Cardiac septum (tissue), 1 donor: Measurements from ENCODE around the gene TLR3. TPM values are rescaled to one million over a fixed set of nuclear protein-coding genes. Genes with fewer than 3 reads are reported as not detected.

Experiments
- DNase-seq: peaks from one replicate; pipeline ENCODE4 v3.0.0-alpha.2; 2020; ENCODE audit warnings: low spot score
- intact Hi-C: fragments of 100-400 bp; cut with DNase I; formaldehyde crosslinking; loops from one replicate; pipeline ENCODE4 v1.14.0; 2022
- total RNA-seq: library from RNA; stranded (reverse); fragmentation: NEBNext Ultra II Directional; extraction: Animal tissue kit (Norgen Biotek cat#: 25700); gene quantifications from one replicate; pipeline ENCODE4 v1.2.1, GENCODE V29; 2021
- donor health status: DM: no; HTN: no; CAD: no.

Gene TLR3
- total RNA-seq, 1 donor from 2014 or later: 2.3 TPM

DNA sequence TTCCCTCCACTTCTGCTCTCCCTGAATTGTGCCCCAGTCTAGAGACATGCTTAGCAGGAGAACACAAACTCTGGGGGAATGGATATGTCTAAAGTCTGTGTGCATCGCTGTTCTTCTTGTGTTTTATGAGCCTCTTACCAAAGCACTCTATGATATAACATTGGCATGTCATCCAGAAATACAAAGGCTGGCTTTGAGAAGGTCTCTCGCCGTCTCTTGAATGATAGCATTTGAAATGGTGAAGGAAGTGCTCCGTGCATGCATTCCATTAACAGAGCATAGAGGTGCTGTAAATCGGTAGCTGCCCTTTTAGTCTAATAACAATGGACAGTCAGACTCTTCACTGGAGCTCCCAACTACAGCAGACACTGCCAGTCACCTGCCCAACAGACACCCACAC lies 28.4 kb downstream of the TLR3 start:
- intact Hi-C loops: no loop called here

DNA sequence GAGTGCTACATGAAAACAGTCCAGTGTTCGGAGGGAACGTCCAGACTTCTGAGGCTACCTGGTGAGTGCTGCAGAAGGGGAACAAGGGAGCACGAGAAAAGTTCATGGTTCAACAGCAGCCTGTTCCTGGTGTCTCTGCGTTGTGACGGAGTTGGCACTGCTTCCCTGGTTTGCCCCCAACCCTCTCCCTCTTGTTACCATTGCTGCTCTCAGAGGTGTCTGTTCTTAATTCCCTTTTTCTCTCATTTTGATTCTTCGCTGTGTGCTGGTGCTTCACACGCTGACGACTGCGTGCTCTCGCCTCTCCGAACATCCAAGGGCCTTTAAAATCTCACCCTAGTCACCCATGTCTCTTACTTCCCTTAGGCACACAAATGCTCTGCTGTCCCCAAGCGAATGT lies 34.0 kb downstream of the TLR3 start:
- no peak for DNase-seq
- intact Hi-C loops: no loop called here

More for the DNA sequence above, 28.4 kb downstream of the TLR3 start:
- DNase-seq: no peak

GRCh38 chr4:186104114-186104889 lies 35.3 kb downstream of the TLR3 start, which contains the start of gene FAM149A:
Gene FAM149A, plus strand, starts transcription at chr4:186104704.
- intact Hi-C loops: no loop called here

DNA sequence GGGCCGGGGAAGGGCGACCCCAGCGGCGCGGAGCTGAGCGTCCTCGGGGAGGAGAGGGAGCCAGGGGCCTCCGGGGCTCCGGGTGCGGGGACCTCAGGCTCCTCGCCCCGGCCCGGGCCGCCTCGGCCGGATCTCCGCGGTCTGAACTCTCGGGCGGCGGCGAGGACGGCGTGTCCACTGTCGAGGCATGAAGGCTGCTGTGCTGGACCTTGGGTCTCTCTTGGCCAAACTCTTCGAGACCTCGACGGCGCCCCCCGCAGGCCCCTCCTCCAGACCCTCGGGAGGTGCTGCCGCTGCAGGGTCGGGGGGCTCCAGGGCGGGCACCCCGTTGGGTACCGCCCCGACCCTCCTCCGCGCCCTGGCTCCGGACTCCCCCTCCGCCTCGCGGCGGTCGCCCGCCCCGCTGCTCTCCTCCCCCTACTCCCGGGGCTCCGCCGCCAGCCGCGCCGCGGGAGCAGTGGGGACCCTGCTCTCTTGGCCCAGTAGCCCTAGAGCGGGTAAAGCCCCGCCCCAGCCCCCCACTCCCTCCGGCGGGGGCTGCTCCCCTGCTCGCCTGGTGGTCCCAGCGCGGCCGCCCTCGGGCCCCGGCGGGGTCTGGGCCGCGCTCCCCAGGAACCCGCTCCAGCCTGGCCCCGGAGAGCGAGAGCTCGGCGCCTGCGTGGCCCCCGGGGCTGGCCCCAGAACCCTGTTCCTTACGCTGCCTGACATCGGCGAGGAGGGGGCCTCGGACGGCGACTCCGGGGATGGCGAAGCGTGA lies 36.1 kb downstream of the TLR3 start:
- intact Hi-C loops: no loop called here
- DNase-seq: no peak

More at GRCh38 chr4:186104114-186104889, 35.3 kb downstream of the TLR3 start, which contains the start of gene FAM149A:
- no peak for DNase-seq

DNA sequence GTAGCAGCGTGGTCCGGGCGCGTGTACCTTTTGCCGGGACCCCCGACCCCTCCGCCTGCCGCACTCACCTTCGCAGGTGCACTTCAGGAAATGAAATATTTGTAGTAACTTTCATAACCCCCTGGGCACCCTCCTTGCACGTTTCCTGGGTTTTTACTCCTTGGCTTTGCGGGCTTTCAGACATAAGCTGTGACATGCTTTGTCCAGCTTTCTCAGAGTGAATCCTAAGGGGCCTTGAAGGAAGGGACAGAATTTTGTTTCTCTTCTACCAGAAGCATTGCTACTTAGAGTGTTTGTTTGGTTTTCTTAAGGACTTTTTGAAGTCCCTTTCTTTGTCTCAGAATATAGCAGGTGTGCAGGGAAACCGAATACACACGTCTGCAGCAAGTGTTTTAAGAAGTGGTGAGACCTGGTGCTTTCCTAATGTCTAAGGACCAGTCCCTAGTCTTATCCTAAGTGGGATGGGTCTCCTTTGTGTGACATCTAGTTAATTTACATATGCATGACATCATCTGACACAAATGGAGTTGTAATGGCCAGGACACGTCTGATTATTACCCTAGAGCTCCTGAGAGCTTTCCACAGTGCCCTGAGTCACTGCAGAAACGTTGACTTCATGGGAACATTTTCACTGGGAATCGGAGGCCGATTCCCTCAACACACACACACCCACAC lies 36.8 kb downstream of the TLR3 start:
- no peak for DNase-seq
- intact Hi-C loops: no loop called here

DNA sequence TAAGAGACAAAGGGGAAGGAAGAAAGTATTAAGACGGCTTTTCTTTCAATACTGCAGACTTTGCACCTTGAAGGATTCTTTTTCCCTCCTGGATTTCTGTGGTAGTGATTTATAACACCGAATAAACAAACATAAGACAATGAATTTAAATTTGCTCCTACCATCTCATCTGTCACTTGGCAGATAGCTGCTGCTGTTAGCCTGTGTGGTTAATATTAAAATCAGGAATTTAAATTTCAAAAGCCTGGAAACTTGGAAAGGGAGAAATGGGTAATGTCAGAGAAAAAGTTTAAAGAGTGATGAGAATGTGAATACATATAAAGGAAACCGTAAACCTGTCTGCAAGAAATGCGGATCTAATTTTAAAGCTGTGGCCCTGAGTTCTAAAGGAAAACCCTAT lies 39.0 kb downstream of the TLR3 start:
- intact Hi-C loops: no loop called here
- DNase-seq: no peak

DNA sequence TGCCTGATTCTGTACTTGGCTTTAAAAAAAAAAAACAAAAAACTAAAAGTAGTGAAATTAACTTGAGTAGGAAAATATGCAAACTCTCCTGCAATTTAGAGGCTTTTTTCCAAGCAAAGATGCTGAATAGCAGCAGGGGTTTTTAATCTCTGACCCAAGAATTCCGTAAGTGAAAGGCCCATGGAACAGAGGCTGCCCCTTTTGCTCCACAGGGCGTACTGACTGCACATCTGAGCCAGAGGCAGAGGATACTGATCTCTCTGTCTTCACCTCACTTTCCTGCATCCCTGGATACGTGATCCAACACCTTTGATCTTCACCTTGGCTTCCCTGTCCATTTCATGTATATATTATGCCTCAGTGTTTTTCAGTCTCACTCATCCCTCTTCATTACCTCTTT lies 39.4 kb downstream of the TLR3 start:
- intact Hi-C loops: no loop called here
- DNase-seq: no peak

DNA sequence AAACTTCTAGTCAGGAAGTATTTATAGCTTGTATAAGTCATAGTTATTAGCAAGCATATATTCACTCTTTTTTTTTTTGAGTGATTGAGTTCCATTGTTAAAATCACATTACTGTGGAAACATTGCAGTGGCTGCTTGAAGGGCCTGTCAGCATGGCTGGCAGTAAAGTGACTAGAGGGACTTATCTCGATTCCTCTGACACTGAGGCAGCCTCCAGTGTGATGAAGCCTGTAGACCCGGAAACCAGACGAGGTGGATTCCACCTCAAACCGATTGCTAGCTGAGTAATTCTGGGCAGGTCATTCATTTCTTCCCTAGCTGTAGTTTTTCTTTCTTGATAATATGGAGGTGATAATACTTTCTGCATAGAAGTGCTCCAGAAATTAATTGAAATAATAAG lies 40.3 kb downstream of the TLR3 start:
- no peak for DNase-seq
- intact Hi-C loops: no loop called here

GRCh38 chr4:186116697-186117096 lies 47.7 kb downstream of the TLR3 start:
- DNase-seq: no peak
- intact Hi-C loops: no loop called here

GRCh38 chr4:186118582-186118981 lies 49.6 kb downstream of the TLR3 start:
- DNase-seq: no peak
- intact Hi-C loops: no loop called here

- intact Hi-C loops: no loop called here
- DNase-seq: no peak
Observed at GRCh38 chr4:186121057-186121456, 52.1 kb downstream of the TLR3 start.

- intact Hi-C loops: no loop called here
- no peak for DNase-seq
Observed at GRCh38 chr4:186128842-186129241, 59.9 kb downstream of the TLR3 start.

- intact Hi-C loops: no loop called here
- no peak for DNase-seq
Observed at GRCh38 chr4:186131935-186132334, 63.0 kb downstream of the TLR3 start.

GRCh38 chr4:186132577-186133242 lies 63.8 kb downstream of the TLR3 start:
- DNase-seq: no peak
- intact Hi-C loops: no loop called here

- intact Hi-C loops: no loop called here
Observed at GRCh38 chr4:186134257-186134656, 65.3 kb downstream of the TLR3 start.

GRCh38 chr4:186134861-186135260 lies 65.9 kb downstream of the TLR3 start:
- intact Hi-C loops: loop anchor here (5.0 kb wide), 1 partner anchor 68 kb away; the partner anchor contains the start of gene TLR3
- DNase-seq: no peak

More at GRCh38 chr4:186134257-186134656, 65.3 kb downstream of the TLR3 start:
- DNase-seq: no peak

DNA sequence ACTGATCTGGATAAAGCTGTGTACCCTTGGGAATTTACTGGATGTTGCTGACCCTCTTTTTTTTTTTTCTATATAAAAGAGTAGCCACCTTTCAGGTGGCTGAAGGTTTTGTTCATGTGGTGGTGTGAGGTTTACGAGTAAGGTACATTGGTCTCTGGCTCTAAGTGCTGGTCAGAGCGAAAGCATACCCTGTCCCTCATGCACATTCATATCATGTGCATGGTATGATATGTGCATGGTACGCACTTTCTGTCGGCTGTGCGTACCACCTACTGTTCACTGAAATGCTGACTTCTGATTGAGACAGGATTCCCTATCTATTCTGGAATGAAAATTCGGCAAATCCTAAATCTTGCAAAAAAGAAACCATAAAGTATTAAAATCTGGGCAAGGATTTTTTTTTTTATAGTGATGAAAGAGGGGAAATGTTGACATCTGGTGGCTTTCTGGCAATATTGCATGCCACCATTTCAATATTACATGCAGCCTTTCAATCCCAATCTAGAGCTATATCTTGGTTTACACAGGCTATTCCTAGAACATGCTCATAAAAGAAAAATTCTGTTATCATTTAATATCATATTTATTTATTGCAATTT lies 68.3 kb downstream of the TLR3 start:
- intact Hi-C loops: loop anchor here (5.0 kb wide), 1 partner anchor 70 kb away; the partner anchor contains the start of gene TLR3
- no peak for DNase-seq
